GM12865 (cell line): ENCODE measurements around the gene AQP6.
"Not testable (repeated sequence)": the region's sequence is repeated elsewhere in the genome, so short reads cannot be mapped to it uniquely, and the experiment has no call there.

ENCODE experiments used
- DNase-seq: peaks from one replicate; pipeline ENCODE4 v3.0.0; 2010; ENCODE audit warnings: low read depth
- H3K4me3 ChIP-seq: 2 replicates; pipeline ENCODE4 v1.5.1; 2011; ENCODE audit warnings: mild to moderate bottlenecking, low read depth, low read length, control low read depth
- CTCF ChIP-seq: IDR thresholded peaks from 2 replicates; pipeline ENCODE4 v1.5.1; 2011; ENCODE audit warnings: low read length, control low read depth, low read depth, inconsistent platforms; ENCODE audit not compliant: insufficient read depth; ENCODE audit errors: missing control alignments

Gene AQP6

GRCh38 chr12:49980501-49981349, 8.0 kb downstream of the AQP6 start:
- DNase-seq, result no peak
- TF ChIP-seq CTCF, result no peak
- H3K4me3 ChIP-seq, result no peak overlapping the region

- no peak for DNase-seq
- TF ChIP-seq CTCF, result no peak
- H3K4me3 ChIP-seq, result no peak overlapping the region
Measured at GRCh38 chr12:49982246-49983087, 9.7 kb downstream of the AQP6 start.

GRCh38 chr12:49983892-49984291, 11.1 kb downstream of the AQP6 start:
- no peak for TF ChIP-seq CTCF
- H3K4me3 ChIP-seq, result no peak overlapping the region
- no peak for DNase-seq

GRCh38 chr12:49984476-49985359, 12.0 kb downstream of the AQP6 start:
- DNase-seq, result no peak
- TF ChIP-seq CTCF, result no peak
- no peak overlapping the region for H3K4me3 ChIP-seq

- H3K4me3 ChIP-seq, result no peak overlapping the region
- TF ChIP-seq CTCF, result no peak
- DNase-seq, result no peak
Measured at GRCh38 chr12:49985981-49986380, 13.2 kb downstream of the AQP6 start.

- DNase-seq, result not testable (repeated sequence)
Measured at GRCh38 chr12:49986476-49986875, 13.7 kb downstream of the AQP6 start.

GRCh38 chr12:49987625-49988303, 15.0 kb downstream of the AQP6 start:
- no peak for TF ChIP-seq CTCF
- H3K4me3 ChIP-seq, result no peak overlapping the region
- no peak for DNase-seq

More at GRCh38 chr12:49986476-49986875, 13.7 kb downstream of the AQP6 start:
- not testable (repeated sequence) for H3K4me3 ChIP-seq

- H3K4me3 ChIP-seq, DNase-seq: not testable (repeated sequence)
Measured at GRCh38 chr12:49989400-49989799, 16.7 kb downstream of the AQP6 start.
